G401 (cell line): ENCODE results near the gene EPRS1. TPM values are rescaled to one million over a fixed set of nuclear protein-coding genes. Genes with fewer than 3 reads are reported as not detected.
"Not testable (repeated sequence)": the region's sequence is repeated elsewhere in the genome, so short reads cannot be mapped to it uniquely, and the experiment has no call there.

Experiments used
- DNase-seq: peaks from one replicate; pipeline ENCODE4 v3.0.0-alpha.2; 2015; ENCODE audit warnings: low spot score
- in situ Hi-C: cut with HindIII; loops from 2 replicates; pipeline ENCODE4 v1.10.0; 2016; ENCODE audit warnings: low sequenced_read_pairs, mixed read lengths
- total RNA-seq: library from RNA; depleted of rRNA; stranded (reverse); fragments of >200 nt; shearing (Covaris generic); gene quantifications from 2 replicates; pipeline ENCODE4 v1.2.3, GENCODE V29; 2014

Gene EPRS1
- total RNA-seq, 1 experiment from 2014 or later, result 58.9 TPM

DNA sequence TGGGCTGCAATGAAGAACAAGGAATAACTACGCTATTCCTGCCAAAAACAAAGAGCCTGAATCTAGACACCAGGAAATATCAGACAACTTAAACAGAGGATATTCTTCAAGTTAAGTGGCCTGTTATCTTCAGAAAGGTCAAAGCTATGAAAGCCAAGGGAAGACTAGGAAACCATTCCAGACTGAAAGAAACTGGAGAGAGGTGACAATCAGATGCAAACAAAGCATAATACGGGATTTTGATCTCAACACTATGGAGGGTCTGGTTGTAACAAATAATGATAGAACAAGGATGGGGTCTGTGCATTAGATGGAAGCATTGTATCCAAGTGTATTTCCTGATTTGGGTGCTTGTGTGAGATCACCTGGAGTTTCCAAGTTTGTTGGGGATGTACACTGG lies 2.7 kb downstream of the EPRS1 start:
- in situ Hi-C loops, result no loop called here
- DNase-seq, result no peak

- no peak for DNase-seq
- in situ Hi-C loops, result no loop called here
Observed at GRCh38 chr1:220040028-220040596, 6.2 kb downstream of the EPRS1 start.

- in situ Hi-C loops, result no loop called here
- no peak for DNase-seq
Observed at GRCh38 chr1:220038640-220039039, 7.7 kb downstream of the EPRS1 start.

GRCh38 chr1:220037810-220038209 lies 8.5 kb downstream of the EPRS1 start:
- DNase-seq, in situ Hi-C loops: not testable (repeated sequence)

- no peak for DNase-seq
- in situ Hi-C loops, result no loop called here
Observed at GRCh38 chr1:220032911-220033310, 13.4 kb downstream of the EPRS1 start.

- in situ Hi-C loops, result no loop called here
- DNase-seq, result no peak
Observed at GRCh38 chr1:220031287-220031686, 15.0 kb downstream of the EPRS1 start.

GRCh38 chr1:220028346-220028895 lies 17.9 kb downstream of the EPRS1 start:
- peak; percentile 29 for DNase-seq
- in situ Hi-C loops, result no loop called here

DNA sequence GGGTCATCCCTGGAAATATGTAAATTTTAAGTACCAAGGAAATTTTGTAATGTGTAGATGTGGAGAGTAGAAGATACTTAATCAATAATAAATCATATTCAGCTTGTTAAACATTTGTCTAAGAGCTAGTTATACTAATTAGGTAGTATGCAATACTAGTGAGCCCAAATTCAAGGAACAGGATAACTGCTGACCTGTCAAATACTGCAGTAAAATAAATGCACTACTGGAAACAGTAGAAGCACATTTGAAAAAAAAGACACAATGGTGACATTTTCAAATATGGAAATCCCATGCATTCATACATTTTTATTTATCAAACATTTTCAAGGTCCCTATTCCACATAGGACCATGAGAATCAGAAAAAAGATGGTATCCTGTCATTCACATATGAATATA lies 27.2 kb downstream of the EPRS1 start:
- in situ Hi-C loops, result no loop called here

DNA sequence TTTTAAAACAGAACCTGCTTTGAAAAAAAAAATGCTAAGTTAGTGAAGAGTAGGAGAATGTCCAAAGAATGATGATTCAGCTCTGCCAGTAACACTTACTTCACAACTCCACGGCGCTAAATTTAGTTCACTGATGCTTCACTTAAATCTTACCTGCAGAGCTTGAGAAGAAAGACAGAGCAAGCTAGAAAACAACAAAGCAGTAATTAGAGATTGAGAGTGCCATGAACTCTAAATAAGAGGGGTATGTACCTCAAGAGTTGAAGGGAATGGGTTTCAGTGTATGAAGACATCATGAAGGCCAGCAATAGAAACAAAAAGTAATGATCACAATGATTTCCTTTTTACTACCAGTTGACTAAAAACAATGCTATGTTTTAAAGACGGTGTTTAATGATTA lies 32.8 kb downstream of the EPRS1 start:
- in situ Hi-C loops, result no loop called here
- no peak for DNase-seq

More for the DNA sequence above, 27.2 kb downstream of the EPRS1 start:
- no peak for DNase-seq

DNA sequence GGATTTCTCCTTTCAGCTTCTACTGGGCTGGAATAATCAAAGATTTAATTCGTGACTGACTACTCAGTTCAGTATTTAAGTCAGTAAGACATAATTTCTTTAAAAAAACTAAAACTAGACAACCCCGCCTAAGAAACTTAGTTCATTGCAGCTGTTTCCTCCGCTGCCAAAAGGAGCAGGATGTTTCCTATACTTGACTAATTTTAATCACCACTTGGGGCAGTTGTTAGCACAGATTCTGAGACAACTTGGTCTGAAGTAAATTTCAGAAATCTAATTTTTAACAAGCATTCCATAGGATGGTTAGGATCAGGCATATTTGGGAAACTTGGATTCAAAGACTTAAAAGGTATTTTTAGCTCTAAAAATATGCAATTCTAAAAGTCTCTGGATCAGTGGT lies 34.0 kb downstream of the EPRS1 start:
- in situ Hi-C loops, result no loop called here

GRCh38 chr1:220011620-220012019 lies 34.7 kb downstream of the EPRS1 start:
- no peak for DNase-seq
- in situ Hi-C loops, result no loop called here

More for the DNA sequence above, 34.0 kb downstream of the EPRS1 start:
- DNase-seq, result no peak

GRCh38 chr1:220007438-220007837 lies 38.9 kb downstream of the EPRS1 start:
- in situ Hi-C loops, result no loop called here
- no peak for DNase-seq

GRCh38 chr1:220005489-220005888 lies 40.8 kb downstream of the EPRS1 start:
- in situ Hi-C loops, result no loop called here
- DNase-seq, result no peak

GRCh38 chr1:220003610-220004299 lies 42.5 kb downstream of the EPRS1 start:
- in situ Hi-C loops, result no loop called here
- DNase-seq, result no peak

- in situ Hi-C loops, result no loop called here
- DNase-seq, result no peak
Observed at GRCh38 chr1:220003015-220003414, 43.3 kb downstream of the EPRS1 start.

DNA sequence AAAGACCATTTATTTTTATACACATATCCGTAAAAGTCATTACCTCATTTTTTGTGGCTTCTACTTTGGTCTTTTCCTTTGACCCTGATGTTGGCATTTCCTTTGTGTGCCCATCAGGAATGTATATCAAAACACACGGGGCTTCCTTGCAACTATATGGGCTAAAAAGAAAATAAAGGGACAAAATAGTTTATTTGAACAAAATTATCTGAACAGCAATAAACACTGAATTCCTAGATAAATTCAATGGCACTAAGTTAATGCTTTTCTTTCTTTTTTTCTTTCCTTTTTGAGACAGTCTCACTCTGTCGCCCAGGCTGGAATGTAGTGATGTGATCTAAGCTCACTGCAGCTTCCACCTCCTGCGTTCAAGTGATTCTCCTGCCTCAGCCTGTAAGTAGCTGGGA lies 45.2 kb downstream of the EPRS1 start:
- no peak for DNase-seq
- in situ Hi-C loops, result no loop called here

DNA sequence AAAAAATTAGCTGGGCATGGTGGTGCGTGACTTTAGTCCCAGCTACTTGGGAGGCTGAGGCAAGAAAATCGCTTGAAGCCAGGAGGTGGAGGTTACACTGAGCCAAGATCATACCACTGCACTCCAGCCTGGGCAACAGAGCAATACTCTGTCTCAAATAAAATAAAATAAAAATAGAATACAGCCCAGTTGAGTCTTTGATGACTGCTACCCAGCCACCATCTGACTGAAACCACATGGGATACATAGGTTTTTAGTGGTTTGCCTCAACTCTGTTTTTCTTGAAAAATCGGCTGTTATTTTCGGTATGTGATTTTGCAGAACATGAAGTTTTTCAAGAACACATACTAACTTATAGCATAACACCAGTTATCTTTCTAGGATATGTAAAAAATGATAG lies 46.5 kb downstream of the EPRS1 start:
- DNase-seq, result no peak
- in situ Hi-C loops, result no loop called here
